GM12873 (cell line): ENCODE measurements around the gene ZNF775.

ENCODE experiments used
- CTCF ChIP-seq: IDR thresholded peaks from 2 replicates; pipeline ENCODE4 v1.5.1; 2012; ENCODE audit warnings: low read depth, mild to moderate bottlenecking, moderate library complexity, low read length, control low read depth; ENCODE audit not compliant: insufficient read depth; ENCODE audit errors: missing control alignments

The ZNF775 gene

GRCh38 chr7:150428671-150429451, 49.7 kb downstream of the ZNF775 start:
- TF ChIP-seq CTCF = no peak

GRCh38 chr7:150429699-150430098, 50.6 kb downstream of the ZNF775 start:
- no peak for TF ChIP-seq CTCF

- no peak for TF ChIP-seq CTCF
Measured at GRCh38 chr7:150430465-150431085, 51.4 kb downstream of the ZNF775 start.

GRCh38 chr7:150431839-150432658, 52.9 kb downstream of the ZNF775 start:
- no peak for TF ChIP-seq CTCF

- no peak for TF ChIP-seq CTCF
Measured at GRCh38 chr7:150432915-150433892, 54.1 kb downstream of the ZNF775 start.

GRCh38 chr7:150434240-150434639, 55.1 kb downstream of the ZNF775 start:
- no peak for TF ChIP-seq CTCF

- no peak for TF ChIP-seq CTCF
Measured at GRCh38 chr7:150435047-150435389, 55.9 kb downstream of the ZNF775 start.
